Mesendoderm (in vitro differentiated cells): ENCODE results near the gene OPN4.

Experiments
- DNase-seq: peaks from one replicate; pipeline ENCODE4 v3.0.0; 2013
- H2AK5ac ChIP-seq: 2 replicates; pipeline ENCODE4 v1.6.1; 2013; ENCODE audit warnings: low read length, inconsistent platforms
- H2BK120ac ChIP-seq: 2 replicates; pipeline ENCODE4 v1.6.1; 2013; ENCODE audit warnings: low read depth, mild to moderate bottlenecking, low read length, moderate library complexity, mixed read lengths
- H2BK15ac ChIP-seq: replicated peaks from 2 replicates; pipeline ENCODE4 v1.6.1; 2013; ENCODE audit warnings: low read depth, mild to moderate bottlenecking, moderate library complexity
- H2BK5ac ChIP-seq: 2 replicates; pipeline ENCODE4 v1.6.1; 2013; ENCODE audit warnings: low read length, inconsistent platforms
- H3K18ac ChIP-seq: 2 replicates; pipeline ENCODE4 v1.6.1; 2013; ENCODE audit warnings: mild to moderate bottlenecking, low read length, mixed read lengths
- H3K23ac ChIP-seq: one replicate; pipeline ENCODE4 v1.6.1; 2013; ENCODE audit warnings: low read length
- H3K27ac ChIP-seq: 2 replicates; pipeline ENCODE4 v1.5.1; 2013; ENCODE audit warnings: low read depth, mild to moderate bottlenecking, inconsistent platforms, low read length, moderate library complexity
- H3K27me3 ChIP-seq: 2 replicates; pipeline ENCODE4 v1.6.1; 2013; ENCODE audit warnings: low read length, control low read depth, mild to moderate bottlenecking, inconsistent platforms; ENCODE audit not compliant: insufficient read depth, poor library complexity
- H3K36me3 ChIP-seq: 2 replicates; pipeline ENCODE4 v1.6.1; 2013; ENCODE audit warnings: low read length, inconsistent platforms; ENCODE audit not compliant: control insufficient read depth, insufficient read depth
- H3K4ac ChIP-seq: one replicate; pipeline ENCODE4 v1.6.1; 2013; ENCODE audit warnings: low read depth, mild to moderate bottlenecking, low read length, moderate library complexity
- H3K4me1 ChIP-seq: 2 replicates; pipeline ENCODE4 v1.6.1; 2013; ENCODE audit warnings: low read depth, low read length, inconsistent platforms; ENCODE audit not compliant: control insufficient read depth
- H3K4me2 ChIP-seq: 2 replicates; pipeline ENCODE4 v1.6.1; 2013; ENCODE audit warnings: low read length
- H3K4me3 ChIP-seq: 2 replicates; pipeline ENCODE4 v1.5.1; 2013; ENCODE audit warnings: mild to moderate bottlenecking, low read length
- H3K56ac ChIP-seq: one replicate; pipeline ENCODE4 v1.6.1; 2013; ENCODE audit warnings: low read length
- H3K79me1 ChIP-seq: 2 replicates; pipeline ENCODE4 v1.6.1; 2013; ENCODE audit warnings: low read length, inconsistent platforms
- H3K79me2 ChIP-seq: 2 replicates; pipeline ENCODE4 v1.6.1; 2013; ENCODE audit warnings: mild to moderate bottlenecking, low read length; ENCODE audit not compliant: control insufficient read depth, insufficient read depth
- H3K9ac ChIP-seq: 2 replicates; pipeline ENCODE4 v1.6.1; 2013; ENCODE audit warnings: low read length, inconsistent platforms
- H4K5ac ChIP-seq: one replicate; pipeline ENCODE4 v1.6.1; 2013; ENCODE audit warnings: low read length
- H4K8ac ChIP-seq: one replicate; pipeline ENCODE4 v1.6.1; 2013; ENCODE audit warnings: low read depth, mild to moderate bottlenecking, control low read depth, low read length, moderate library complexity
- WGBS: extraction: QIAGEN DNeasy Blood & Tissue Kit; methylation state at CpG from one replicate; pipeline ENCODE4 v1.1.7; 2013; ENCODE audit warnings: low lambda C conversion rate, missing lambda C conversion rate; ENCODE audit not compliant: insufficient coverage; ENCODE audit errors: extremely low coverage; 5-methylcytosine and 5-hydroxymethylcytosine counted together

The OPN4 gene

DNA sequence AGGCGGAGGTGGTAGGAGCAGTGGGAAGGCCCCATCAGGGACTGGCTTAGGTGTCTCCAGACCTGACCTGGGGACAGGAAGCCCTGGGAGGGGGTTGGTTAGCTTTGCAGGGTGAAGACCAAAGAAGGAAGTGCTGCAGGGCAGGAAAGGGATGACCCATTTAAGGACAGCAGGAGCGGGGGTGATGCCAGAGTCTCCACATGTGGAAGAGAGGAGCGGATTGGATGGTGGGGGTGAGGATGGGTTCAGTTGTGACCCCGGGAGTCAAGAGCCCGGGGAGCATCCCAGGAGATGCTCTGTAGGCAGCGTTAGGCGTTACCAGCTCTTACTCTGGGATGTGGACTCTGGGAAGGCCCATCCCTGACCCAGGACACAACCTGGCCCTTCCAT, 10.9 kb downstream of the OPN4 start:
- Histone ChIP-seq H4K8ac (no peak overlapping the region), H3K9ac (no peak overlapping the region), H3K4me2 (no peak overlapping the region), H3K79me2 (no peaks in the 10 kb centered on the region), H3K23ac (no peak overlapping the region), H3K56ac (peak overlapping the region; percentile 74), H3K4ac (no peak overlapping the region), H3K4me3 (no peak overlapping the region), H3K27ac (no peak overlapping the region), H3K18ac (no peak overlapping the region), H3K27me3 (no peaks in the 10 kb centered on the region), H2BK120ac (no peak overlapping the region), H2BK5ac (no peak overlapping the region), H2BK15ac (no peak overlapping the region), H2AK5ac (no peak overlapping the region), H3K4me1 (peaks cover 6% of the 10 kb centered on the region), H4K5ac (no peak overlapping the region), H3K79me1 (no peaks in the 10 kb centered on the region), H3K36me3 (no peaks in the 10 kb centered on the region)
- no CpG with 5 or more reads among the region's 7 CpGs for WGBS
- DNase-seq: peak; percentile 77

DNA sequence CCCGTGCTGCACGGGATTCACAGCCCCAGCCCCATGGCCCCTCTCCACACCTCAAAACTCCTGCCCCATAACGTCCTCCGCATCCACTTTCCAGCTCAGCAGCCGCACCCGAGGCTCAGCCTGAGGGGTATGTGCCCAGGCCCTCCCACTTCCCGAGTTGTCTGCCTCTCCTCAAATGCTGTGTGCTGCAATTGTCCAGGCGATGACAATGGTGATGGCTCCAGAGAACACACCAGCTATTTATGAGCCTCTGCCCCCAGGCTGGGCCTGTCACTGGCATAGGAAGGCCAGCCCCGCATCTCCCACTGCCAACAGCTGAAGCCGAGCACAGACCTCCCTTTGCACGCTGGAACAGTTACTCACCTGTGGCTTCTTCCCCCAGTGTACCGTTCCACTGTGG, 11.5 kb downstream of the OPN4 start:
- Histone ChIP-seq H3K27ac (no peak overlapping the region), H3K27me3 (no peaks in the 10 kb centered on the region), H4K8ac (no peak overlapping the region), H3K18ac (no peak overlapping the region), H2BK15ac (no peak overlapping the region), H4K5ac (no peak overlapping the region), H3K4me3 (no peak overlapping the region), H2BK5ac (no peak overlapping the region), H3K4me1 (peaks cover 6% of the 10 kb centered on the region), H2BK120ac (no peak overlapping the region), H3K4ac (no peak overlapping the region), H3K36me3 (no peaks in the 10 kb centered on the region), H3K79me2 (no peaks in the 10 kb centered on the region), H3K4me2 (no peak overlapping the region), H3K79me1 (no peaks in the 10 kb centered on the region), H3K9ac (no peak overlapping the region), H3K23ac (no peak overlapping the region), H3K56ac (no peak overlapping the region), H2AK5ac (no peak overlapping the region)
- no peak for DNase-seq
- WGBS: no CpG with 5 or more reads among the region's 12 CpGs

DNA sequence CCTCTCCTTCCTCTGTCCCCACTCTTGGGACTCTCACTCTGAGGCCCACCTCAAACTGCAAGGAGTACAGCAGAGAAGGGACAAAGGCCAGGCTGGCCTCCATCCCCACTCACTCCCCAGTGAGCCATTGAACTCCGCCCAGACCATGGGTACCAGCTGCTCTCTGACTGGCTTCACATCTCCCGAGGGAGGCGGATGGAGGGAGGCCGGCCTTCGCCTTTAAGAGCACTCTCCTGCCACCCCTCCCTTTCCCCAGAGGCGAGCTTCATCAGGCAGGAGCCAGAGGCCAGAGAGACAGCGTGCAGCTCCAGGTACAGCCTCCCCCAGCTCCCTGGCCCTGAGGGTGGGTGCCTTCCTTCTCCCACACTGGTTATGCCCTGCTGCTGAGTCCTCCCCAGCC, 12.2 kb downstream of the OPN4 start:
- DNase-seq: no peak
- Histone ChIP-seq H2BK120ac (no peak overlapping the region), H3K9ac (no peak overlapping the region), H3K79me2 (no peaks in the 10 kb centered on the region), H3K4me1 (peaks cover 6% of the 10 kb centered on the region), H3K4me3 (no peak overlapping the region), H4K8ac (no peak overlapping the region), H3K36me3 (no peaks in the 10 kb centered on the region), H3K27me3 (no peaks in the 10 kb centered on the region), H3K23ac (no peak overlapping the region), H2AK5ac (no peak overlapping the region), H3K79me1 (no peaks in the 10 kb centered on the region), H2BK5ac (no peak overlapping the region), H3K4ac (no peak overlapping the region), H3K56ac (no peak overlapping the region), H2BK15ac (no peak overlapping the region), H3K27ac (no peak overlapping the region), H3K4me2 (no peak overlapping the region), H3K18ac (no peak overlapping the region), H4K5ac (no peak overlapping the region)
- WGBS: no CpG with 5 or more reads among the region's 7 CpGs

DNA sequence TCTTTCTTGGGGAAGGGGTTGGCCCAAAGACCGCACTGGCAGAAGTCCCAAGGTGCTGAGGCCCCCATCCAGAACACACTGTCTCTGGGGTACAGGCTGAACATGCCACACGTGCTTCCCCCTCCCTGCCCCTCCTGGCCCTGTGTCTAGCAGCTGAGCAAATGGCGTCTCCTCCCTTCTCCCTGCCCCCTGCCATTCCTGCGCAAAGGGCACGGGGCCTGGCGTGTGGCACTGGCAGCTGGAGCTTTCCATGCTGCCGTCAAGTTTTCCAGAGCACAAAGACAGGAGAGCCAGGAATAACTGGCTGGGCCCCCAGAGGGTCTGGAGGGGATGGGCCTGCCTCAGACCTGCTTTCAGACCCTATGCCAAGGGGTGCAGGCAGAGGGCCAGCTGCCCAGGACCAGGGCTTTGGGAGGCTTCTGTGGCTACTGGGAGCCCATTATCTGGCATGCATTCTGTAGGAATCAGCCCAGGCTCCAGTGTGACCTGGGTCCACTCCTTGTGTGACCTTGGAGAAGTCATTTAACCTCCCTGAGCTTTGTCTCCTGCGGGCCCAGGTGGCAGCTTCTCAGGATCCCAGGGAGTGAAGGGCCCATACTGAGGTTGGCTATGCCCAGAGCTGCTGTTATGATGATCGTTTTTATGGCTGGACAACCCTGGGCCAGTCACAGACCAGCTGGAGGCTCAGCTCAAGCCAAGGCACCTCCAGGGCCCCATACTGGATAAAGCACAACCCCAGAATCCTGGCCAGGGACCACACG, 13.3 kb downstream of the OPN4 start:
- no CpG with 5 or more reads among the region's 10 CpGs for WGBS
- H3K27ac ChIP-seq: no peak overlapping the region
- no peak for DNase-seq
- no peak overlapping the region for H2BK15ac ChIP-seq
- H3K27me3 ChIP-seq: no peaks in the 10 kb centered on the region
- no peak overlapping the region for H3K9ac ChIP-seq
- no peaks in the 10 kb centered on the region for H3K79me1 ChIP-seq
- no peak overlapping the region for H3K4me3 ChIP-seq
- H2BK120ac ChIP-seq: no peak overlapping the region
- no peak overlapping the region for H3K4ac ChIP-seq
- no peak overlapping the region for H3K23ac ChIP-seq
- H3K4me1 ChIP-seq: peaks cover 6% of the 10 kb centered on the region
- H4K5ac ChIP-seq: no peak overlapping the region
- H4K8ac ChIP-seq: no peak overlapping the region
- no peak overlapping the region for H2BK5ac ChIP-seq
- H3K79me2 ChIP-seq: no peaks in the 10 kb centered on the region
- H2AK5ac ChIP-seq: no peak overlapping the region
- no peaks in the 10 kb centered on the region for H3K36me3 ChIP-seq
- H3K56ac ChIP-seq: no peak overlapping the region
- no peak overlapping the region for H3K4me2 ChIP-seq
- H3K18ac ChIP-seq: no peak overlapping the region

DNA sequence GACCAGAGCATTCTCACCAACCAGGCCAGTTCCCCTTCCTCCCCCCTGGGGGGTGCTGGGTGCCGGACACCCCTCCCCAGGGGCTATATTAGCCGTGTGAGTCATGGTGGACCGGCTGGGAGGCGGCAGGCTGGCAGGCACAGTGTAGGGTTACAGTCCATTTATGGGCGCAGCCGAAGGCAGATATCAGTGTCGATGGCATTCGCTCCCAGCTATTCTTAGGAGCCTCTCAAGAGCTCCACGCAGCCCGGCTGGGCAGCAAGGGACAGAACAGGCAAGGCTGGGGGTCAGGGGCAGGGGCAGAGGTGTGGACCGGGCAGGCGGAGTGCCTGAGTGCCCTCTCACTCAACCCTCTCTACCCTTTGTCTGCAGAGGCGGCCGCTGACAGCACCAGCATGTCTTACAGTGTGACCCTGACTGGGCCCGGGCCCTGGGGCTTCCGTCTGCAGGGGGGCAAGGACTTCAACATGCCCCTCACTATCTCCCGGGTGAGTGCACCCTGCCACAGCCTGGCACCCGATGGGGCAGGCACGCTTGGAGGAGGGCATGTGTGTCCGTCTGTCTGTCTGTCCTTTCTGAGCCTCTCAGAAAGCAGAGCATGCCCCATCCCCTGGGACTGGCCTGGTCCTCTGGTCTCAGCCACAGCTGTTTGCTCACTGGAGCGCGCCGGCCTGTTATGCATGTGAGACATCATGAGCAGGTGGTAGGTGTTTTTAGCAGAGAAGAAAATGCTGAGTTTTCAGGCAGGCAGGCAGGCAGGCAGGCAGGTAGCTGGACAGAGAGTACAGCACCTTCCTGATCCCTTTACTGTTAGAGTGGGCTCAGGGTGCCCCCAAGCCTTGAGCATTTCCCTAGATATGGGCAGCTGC, 14.2 kb downstream of the OPN4 start, which contains the start of gene LDB3:
LDB3 (plus strand) TSS at position 215 of the 869 bp plus-strand sequence; CDS start at position 396, 181 bp downstream.
- H3K4me3 ChIP-seq: no peak within 1 kb of the TSS
- no peaks in the 10 kb centered on the region for H3K79me1 ChIP-seq
- H4K8ac ChIP-seq: no peak within 1 kb of the TSS
- H3K79me2 ChIP-seq: no peaks in the 10 kb centered on the region
- DNase-seq: peak; percentile 31
- peaks cover 6% of the 10 kb centered on the region for H3K4me1 ChIP-seq
- peak within 1 kb of the TSS; percentile 36 for H3K56ac ChIP-seq
- no peak within 1 kb of the TSS for H2AK5ac ChIP-seq
- H3K18ac ChIP-seq: no peak within 1 kb of the TSS
- no peak within 1 kb of the TSS for H2BK5ac ChIP-seq
- WGBS: no CpG with 5 or more reads among the region's 23 CpGs
- no peak within 1 kb of the TSS for H3K27ac ChIP-seq
- no peak within 1 kb of the TSS for H4K5ac ChIP-seq
- no peak within 1 kb of the TSS for H2BK120ac ChIP-seq
- no peak within 1 kb of the TSS for H3K4ac ChIP-seq
- no peak within 1 kb of the TSS for H3K4me2 ChIP-seq
- no peaks in the 10 kb centered on the region for H3K36me3 ChIP-seq
- H3K23ac ChIP-seq: peak within 1 kb of the TSS; percentile 74
- H3K9ac ChIP-seq: no peak within 1 kb of the TSS
- no peaks in the 10 kb centered on the region for H3K27me3 ChIP-seq
- H2BK15ac ChIP-seq: no peak within 1 kb of the TSS
